Osteoblast (primary cell): ENCODE results near the gene C2CD4D. TPM values are rescaled to one million over a fixed set of nuclear protein-coding genes. Genes with fewer than 3 reads are reported as not detected.
"Not testable (repeated sequence)": the region's sequence is repeated elsewhere in the genome, so short reads cannot be mapped to it uniquely, and the experiment has no call there.

Experiments used
- DNase-seq: peaks from one replicate; pipeline ENCODE4 v3.0.0; 2011; ENCODE audit warnings: low spot score, mixed read lengths; ENCODE audit not compliant: insufficient read length; ENCODE audit errors: missing footprints
- H2AFZ ChIP-seq: 2 replicates; pipeline ENCODE4 v1.6.0; 2011; ENCODE audit warnings: mild to moderate bottlenecking, low read length
- H3K27ac ChIP-seq: 2 replicates; pipeline ENCODE4 v1.5.1; 2011; ENCODE audit warnings: mild to moderate bottlenecking, low read depth, low read length, moderate library complexity
- H3K27me3 ChIP-seq: 2 replicates; pipeline ENCODE4 v1.6.0; 2012; ENCODE audit warnings: mild to moderate bottlenecking, control low read depth, inconsistent platforms, low read length, moderate library complexity; ENCODE audit not compliant: insufficient read depth
- H3K36me3 ChIP-seq: 2 replicates; pipeline ENCODE4 v1.5.1; 2011; ENCODE audit warnings: mild to moderate bottlenecking, low read length, control low read depth, moderate library complexity; ENCODE audit not compliant: insufficient read depth
- H3K4me1 ChIP-seq: 2 replicates; pipeline ENCODE4 v1.5.1; 2011; ENCODE audit warnings: mild to moderate bottlenecking, low read length, control low read depth, moderate library complexity; ENCODE audit not compliant: insufficient read depth
- H3K4me2 ChIP-seq: 2 replicates; pipeline ENCODE4 v1.6.0; 2011; ENCODE audit warnings: mild to moderate bottlenecking, low read length; ENCODE audit not compliant: insufficient read depth
- H3K4me3 ChIP-seq: fragments of 200-600 bp; sonication (generic); 3 replicates; pipeline ENCODE4 v1.5.1; 2012; ENCODE audit warnings: mild to moderate bottlenecking, low read length, inconsistent platforms; ENCODE audit not compliant: insufficient read depth
- H3K79me2 ChIP-seq: 2 replicates; pipeline ENCODE4 v1.6.0; 2012; ENCODE audit warnings: mild to moderate bottlenecking, low read length, control low read depth, inconsistent platforms; ENCODE audit not compliant: insufficient read depth
- H3K9me3 ChIP-seq: 2 replicates; pipeline ENCODE4 v1.5.1; 2011; ENCODE audit warnings: low read depth, low read length, control low read depth
- H4K20me1 ChIP-seq: 2 replicates; pipeline ENCODE4 v1.6.0; 2012; ENCODE audit warnings: mild to moderate bottlenecking, low read length, control low read depth; ENCODE audit not compliant: insufficient read depth
- CTCF ChIP-seq: IDR thresholded peaks from 2 replicates; pipeline ENCODE4 v1.5.1; 2011; ENCODE audit warnings: mild to moderate bottlenecking, low read depth, low read length, moderate library complexity; ENCODE audit errors: extremely low read depth
- total RNA-seq: library from RNA; depleted of rRNA; stranded (reverse); fragments of >200 nt; gene quantifications from 2 replicates; pipeline ENCODE4 v1.2.3, GENCODE V29; 2012

C2CD4D gene
- total RNA-seq, 1 donor, result not detected

DNA sequence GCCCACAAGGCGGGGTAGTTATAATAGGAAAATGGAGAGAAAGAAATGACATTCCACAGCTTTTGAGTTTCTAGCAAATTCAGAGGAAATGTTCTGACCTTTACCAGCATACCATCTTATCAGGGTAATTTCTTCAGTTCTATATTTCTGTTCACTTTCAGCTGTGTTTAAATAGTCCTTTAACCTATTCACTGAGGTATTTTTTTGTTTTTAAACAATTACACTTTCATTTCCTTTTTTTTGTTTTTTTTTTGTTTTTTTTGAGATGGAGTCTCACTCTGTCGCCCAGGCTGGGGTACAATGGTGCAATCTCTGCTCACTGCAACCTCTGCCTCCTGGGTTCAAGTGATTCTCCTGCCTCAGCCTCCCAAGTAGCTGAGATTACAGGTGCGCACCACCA is 44.8 kb upstream of the C2CD4D start:
- not testable (repeated sequence) for H3K4me3 ChIP-seq, H3K27me3 ChIP-seq, H3K79me2 ChIP-seq, H4K20me1 ChIP-seq, DNase-seq, H2AFZ ChIP-seq, H3K4me1 ChIP-seq, H3K4me2 ChIP-seq, H3K27ac ChIP-seq, H3K9me3 ChIP-seq, H3K36me3 ChIP-seq

- H3K27me3 ChIP-seq, H3K36me3 ChIP-seq, H3K4me1 ChIP-seq, H2AFZ ChIP-seq, DNase-seq, H3K79me2 ChIP-seq, H3K4me2 ChIP-seq, H3K9me3 ChIP-seq, H3K4me3 ChIP-seq, H4K20me1 ChIP-seq, H3K27ac ChIP-seq: not testable (repeated sequence)
These were observed 44.3 kb upstream of the C2CD4D start for GRCh38 chr1:151883898-151884297.

DNA sequence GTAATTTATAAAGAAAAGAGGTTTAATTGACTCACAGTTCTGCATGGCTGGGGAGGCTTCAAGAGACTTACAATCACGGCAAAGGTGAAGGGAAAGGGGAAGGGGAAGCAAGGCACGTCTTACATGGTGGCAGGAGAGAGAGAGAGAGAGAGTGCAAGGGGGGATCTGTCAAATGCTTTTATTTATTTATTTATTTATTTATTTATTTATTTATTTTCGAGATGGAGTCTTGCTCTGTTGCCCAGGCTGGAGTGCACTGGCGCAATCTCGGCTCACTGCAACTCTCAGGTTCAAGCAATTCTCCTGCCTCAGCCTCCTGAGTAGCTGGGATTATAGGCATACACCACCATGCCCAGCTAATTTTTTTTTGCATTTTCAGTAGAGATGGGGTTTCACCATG is 43.3 kb upstream of the C2CD4D start:
- H3K4me3 ChIP-seq, H3K27ac ChIP-seq, H3K27me3 ChIP-seq, H3K4me2 ChIP-seq, H3K36me3 ChIP-seq, H3K4me1 ChIP-seq, DNase-seq, H4K20me1 ChIP-seq, H3K9me3 ChIP-seq, H2AFZ ChIP-seq, H3K79me2 ChIP-seq: not testable (repeated sequence)

GRCh38 chr1:151882466-151882865 is 42.8 kb upstream of the C2CD4D start:
- Histone ChIP-seq H3K36me3 (peaks cover under 1% of the 10 kb centered on the region), H3K9me3 (no peaks in the 10 kb centered on the region)

DNA sequence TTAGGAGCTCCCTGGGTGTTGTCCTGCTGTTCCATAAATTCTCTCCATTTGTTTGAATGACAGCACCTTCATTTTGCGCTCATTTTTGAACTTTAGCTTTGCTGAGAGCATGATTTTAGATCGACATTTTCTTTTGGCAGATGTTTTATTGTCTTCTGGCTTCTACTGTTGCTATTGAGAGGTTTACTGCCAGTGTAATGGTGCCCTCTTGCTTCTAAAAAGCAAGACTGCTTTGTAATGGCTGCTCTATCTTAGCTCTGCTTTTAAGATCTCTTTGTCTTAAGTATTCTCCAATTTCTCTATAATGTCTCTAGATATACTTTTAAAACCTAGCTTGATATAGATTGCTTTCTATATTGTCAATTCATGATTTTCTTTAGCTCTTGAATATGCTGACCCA is 41.9 kb upstream of the C2CD4D start:
- DNase-seq, result no peak
- Histone ChIP-seq H3K4me3 (no peak overlapping the region), H3K4me1 (no peaks in the 10 kb centered on the region)

More at GRCh38 chr1:151882466-151882865, 42.8 kb upstream of the C2CD4D start:
- no peak overlapping the region for H3K4me3 ChIP-seq
- no peak overlapping the region for H3K4me2 ChIP-seq
- no peaks in the 10 kb centered on the region for H3K79me2 ChIP-seq
- DNase-seq, result no peak
- H2AFZ ChIP-seq, result no peak overlapping the region
- no peak overlapping the region for H3K27ac ChIP-seq
- no peaks in the 10 kb centered on the region for H4K20me1 ChIP-seq
- no peaks in the 10 kb centered on the region for H3K4me1 ChIP-seq
- H3K27me3 ChIP-seq, result no peaks in the 10 kb centered on the region
- TF ChIP-seq CTCF, result no peak

More for the DNA sequence above, 41.9 kb upstream of the C2CD4D start:
- Histone ChIP-seq H3K27me3 (no peaks in the 10 kb centered on the region), H3K27ac (no peak overlapping the region), H3K4me2 (no peak overlapping the region), H3K79me2 (no peaks in the 10 kb centered on the region), H3K36me3 (no peaks in the 10 kb centered on the region), H2AFZ (no peak overlapping the region), H3K9me3 (no peaks in the 10 kb centered on the region), H4K20me1 (no peaks in the 10 kb centered on the region)
- TF ChIP-seq CTCF, result peak; percentile 22
